Body of pancreas (tissue), 4 donors: Measurements from ENCODE around the gene LPP. TPM values are rescaled to one million over a fixed set of nuclear protein-coding genes. Genes with fewer than 3 reads are reported as not detected.
A peak's percentile ranks its signal among the peaks of the same experiment; 100 is the strongest.

ENCODE experiments used
- ATAC-seq: fragments of 150-250 bp; one replicate; pipeline ENCODE4 v1.9.1; 2016
- DNase-seq, 4 donors: peaks; one replicate each; pipeline ENCODE4 v3.0.0-alpha.2; 2019
- H3K27ac ChIP-seq, 4 donors: fragments of 200-600 bp; sonication (generic); 1 replicate in 3 of 4; 2 replicates in 1 of 4; pipeline versions ENCODE4 v1.5.1 to v1.6.1; 2016 to 2019; ENCODE audit warnings: mild to moderate bottlenecking in 1 of 4, mixed read lengths in 1 of 4, moderate library complexity in 1 of 4
- H3K27me3 ChIP-seq, 2 donors: fragments of 200-600 bp; sonication (generic); one replicate each; pipeline ENCODE4 v1.6.0; 2016; ENCODE audit warnings: mild to moderate bottlenecking in 1 of 2
- H3K36me3 ChIP-seq, 2 donors: fragments of 200-600 bp; sonication (generic); replicated peaks in 1 of 2; 2 replicates each; pipeline ENCODE4 v1.5.1; 2016; ENCODE audit warnings: low read depth in 2 of 2; ENCODE audit not compliant: insufficient read depth in 1 of 2
- H3K4me1 ChIP-seq: fragments of 200-600 bp; sonication (generic); one replicate; pipeline ENCODE4 v1.6.0; 2016
- H3K4me3 ChIP-seq, 2 donors: fragments of 200-600 bp; sonication (generic); 1 replicate in 1 of 2; 2 replicates in 1 of 2; pipeline ENCODE4 v1.5.1; 2016 to 2019
- H3K9me3 ChIP-seq, 3 donors: fragments of 200-600 bp; sonication (generic); 1 replicate in 2 of 3; 2 replicates in 1 of 3; pipeline ENCODE4 v1.5.1; 2016
- CTCF ChIP-seq, 7 experiments: fragments of 450-650 bp in 4 of 7; fragments of 200-600 bp in 3 of 7; sonication (generic) in 3 of 7; IDR thresholded peaks; one replicate each; pipeline ENCODE4 v1.5.1; 2016 to 2019; ENCODE audit warnings: antibody characterized with exemption in 7 of 7
- POLR2A ChIP-seq, 3 donors: fragments of 450-650 bp; IDR thresholded peaks; one replicate each; pipeline ENCODE4 v1.6.1; 2016; ENCODE audit warnings: antibody characterized with exemption in 3 of 3, mild to moderate bottlenecking in 2 of 3
- WGBS, 2 donors: methylation state at CpG; one replicate each; pipeline ENCODE4 v1.1.5; 2017; 5-methylcytosine and 5-hydroxymethylcytosine counted together
- intact Hi-C: fragments of 100-400 bp; cut with DNase I; formaldehyde crosslinking; loops from one replicate; pipeline ENCODE4 v1.15.1; 2023
- total RNA-seq, 2 donors: library from RNA; depleted of rRNA; stranded (reverse); fragments of >200 nt; gene quantifications; one replicate each; pipeline ENCODE4 v1.1.0, GENCODE V29; 2016

Gene LPP
- total RNA-seq, 2 donors from 2014 or later: 60.6 to 65.1 TPM

- no peaks in the 10 kb centered on the region for H3K36me3 ChIP-seq
- WGBS, 2 donors: 94% methylated on average over 6 of the region's 6 CpGs
- TF ChIP-seq POLR2A (IDR thresholded peaks at IDR 0.05): no peak
- no peak for TF ChIP-seq CTCF (IDR thresholded peaks at IDR 0.05)
- intact Hi-C loops: no loop called here
- ATAC-seq (no peak), DNase-seq (no peak)
- no peak overlapping the region for H3K4me3 ChIP-seq
- no peak overlapping the region for H3K27ac ChIP-seq
- no peaks in the 10 kb centered on the region for H3K27me3 ChIP-seq
- no peaks in the 10 kb centered on the region for H3K4me1 ChIP-seq
- H3K9me3 ChIP-seq: no peaks in the 10 kb centered on the region
Measured at GRCh38 chr3:188647237-188647636, 493.3 kb downstream of the LPP start.

GRCh38 chr3:188649521-188649920, 495.6 kb downstream of the LPP start:
- Histone ChIP-seq H3K27ac (no peak overlapping the region), H3K9me3 (no peaks in the 10 kb centered on the region), H3K36me3 (no peaks in the 10 kb centered on the region), H3K4me3 (no peak overlapping the region), H3K4me1 (no peaks in the 10 kb centered on the region), H3K27me3 (no peaks in the 10 kb centered on the region)
- ATAC-seq (no peak), DNase-seq (no peak)
- TF ChIP-seq POLR2A (IDR thresholded peaks at IDR 0.05) (no peak), CTCF (IDR thresholded peaks at IDR 0.05) (no peak)
- WGBS, 2 donors: 96 to 100% methylated on average over 2 of the region's 2 CpGs
- intact Hi-C loops: no loop called here

GRCh38 chr3:188656196-188656982, 502.4 kb downstream of the LPP start:
- peaks cover 19% of the 10 kb centered on the region for H3K4me1 ChIP-seq
- TF ChIP-seq CTCF (IDR thresholded peaks at IDR 0.05) (no peak), POLR2A (IDR thresholded peaks at IDR 0.05) (no peak)
- H3K27ac ChIP-seq: peak overlapping the region in 2 of 4 donors; percentile 5 to 13
- WGBS, 2 donors: 40 to 44% methylated on average over 3 of the region's 3 CpGs
- H3K9me3 ChIP-seq: no peaks in the 10 kb centered on the region
- no peaks in the 10 kb centered on the region for H3K36me3 ChIP-seq
- no peaks in the 10 kb centered on the region for H3K27me3 ChIP-seq
- H3K4me3 ChIP-seq: no peak overlapping the region
- intact Hi-C loops: no loop called here
- peak in 2 of 4 donors; percentile 6 to 12 for DNase-seq
- no peak for ATAC-seq

GRCh38 chr3:188658606-188659005, 504.6 kb downstream of the LPP start:
- intact Hi-C loops: no loop called here
- Histone ChIP-seq H3K9me3 (no peaks in the 10 kb centered on the region), H3K27ac (no peak overlapping the region), H3K4me1 (peaks cover 27% of the 10 kb centered on the region), H3K4me3 (no peak overlapping the region), H3K27me3 (no peaks in the 10 kb centered on the region), H3K36me3 (no peaks in the 10 kb centered on the region)
- 90% methylated on average over 1 of the region's 1 CpG for WGBS, 2 donors
- DNase-seq (no peak), ATAC-seq (no peak)
- no peak for TF ChIP-seq CTCF (IDR thresholded peaks at IDR 0.05)
- no peak for TF ChIP-seq POLR2A (IDR thresholded peaks at IDR 0.05)
